HG02943 (cell line): ENCODE results near the gene SH2D3A.

Experiments
- ATAC-seq: cut with Tn5 transposase; IDR thresholded peaks from one replicate; pipeline ENCODE4 v1.9.1; 2021; ENCODE audit warnings: mild to moderate bottlenecking, low read depth, moderate library complexity; ENCODE audit not compliant: unreplicated experiment

The SH2D3A gene

DNA sequence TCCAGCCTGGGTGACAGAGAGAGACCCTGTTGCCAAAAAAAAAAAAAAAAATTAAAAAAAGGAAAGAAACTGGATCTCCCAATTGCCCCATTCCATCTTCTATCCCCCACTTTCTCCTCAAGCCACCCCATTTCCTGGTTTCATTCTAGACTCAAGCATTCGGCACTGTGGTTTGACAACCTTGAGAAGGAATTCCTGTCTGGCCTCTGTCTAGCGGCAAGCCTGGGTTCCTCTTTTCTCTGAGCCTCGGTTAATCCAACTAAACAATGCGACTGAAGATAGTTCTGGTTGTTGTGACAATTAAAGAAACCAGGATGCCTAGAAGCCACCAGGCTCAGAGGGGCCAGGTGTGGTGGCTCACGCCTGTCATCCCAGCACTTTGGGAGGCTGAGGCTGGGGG, 43.5 kb downstream of the SH2D3A start:
- ATAC-seq: no peak

GRCh38 chr19:6723108-6723618, 44.1 kb downstream of the SH2D3A start:
- ATAC-seq: no peak

DNA sequence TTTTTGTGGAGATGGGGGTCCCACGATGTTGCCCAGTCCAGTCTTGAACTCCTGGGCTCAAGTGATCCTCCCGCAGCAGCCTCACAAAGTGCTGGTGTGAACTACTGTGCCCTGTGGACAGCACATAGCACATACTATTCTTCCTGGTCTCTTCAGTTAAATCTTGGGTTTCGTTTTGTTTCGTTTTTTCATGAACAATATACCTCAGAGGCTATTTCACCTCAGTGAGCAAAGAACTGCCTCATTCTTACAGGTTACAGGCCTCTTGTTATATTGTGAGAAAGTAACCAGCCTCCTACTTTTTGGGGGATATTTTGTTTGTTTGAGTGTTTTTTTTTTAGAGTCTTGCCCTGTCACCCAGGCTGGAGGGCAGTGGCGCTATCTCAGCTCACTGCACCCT, 45.5 kb downstream of the SH2D3A start:
- no peak for ATAC-seq

DNA sequence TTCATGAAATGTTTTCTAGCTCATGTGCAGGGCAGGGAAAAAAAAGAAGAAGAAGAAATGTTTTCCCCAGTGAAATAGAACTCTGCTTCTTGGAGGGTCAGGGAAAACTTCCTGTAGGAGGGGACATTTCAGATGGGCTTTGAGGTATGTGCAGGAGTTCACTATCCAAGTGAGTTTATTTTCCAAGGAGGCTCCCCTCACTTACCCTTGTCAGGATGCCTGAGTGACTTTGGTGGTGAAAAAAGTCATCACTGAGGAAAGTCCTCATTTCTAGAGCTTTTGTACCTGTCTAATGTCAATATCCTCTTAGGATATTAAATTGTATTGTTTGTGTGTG, 46.1 kb downstream of the SH2D3A start:
- ATAC-seq: no peak

DNA sequence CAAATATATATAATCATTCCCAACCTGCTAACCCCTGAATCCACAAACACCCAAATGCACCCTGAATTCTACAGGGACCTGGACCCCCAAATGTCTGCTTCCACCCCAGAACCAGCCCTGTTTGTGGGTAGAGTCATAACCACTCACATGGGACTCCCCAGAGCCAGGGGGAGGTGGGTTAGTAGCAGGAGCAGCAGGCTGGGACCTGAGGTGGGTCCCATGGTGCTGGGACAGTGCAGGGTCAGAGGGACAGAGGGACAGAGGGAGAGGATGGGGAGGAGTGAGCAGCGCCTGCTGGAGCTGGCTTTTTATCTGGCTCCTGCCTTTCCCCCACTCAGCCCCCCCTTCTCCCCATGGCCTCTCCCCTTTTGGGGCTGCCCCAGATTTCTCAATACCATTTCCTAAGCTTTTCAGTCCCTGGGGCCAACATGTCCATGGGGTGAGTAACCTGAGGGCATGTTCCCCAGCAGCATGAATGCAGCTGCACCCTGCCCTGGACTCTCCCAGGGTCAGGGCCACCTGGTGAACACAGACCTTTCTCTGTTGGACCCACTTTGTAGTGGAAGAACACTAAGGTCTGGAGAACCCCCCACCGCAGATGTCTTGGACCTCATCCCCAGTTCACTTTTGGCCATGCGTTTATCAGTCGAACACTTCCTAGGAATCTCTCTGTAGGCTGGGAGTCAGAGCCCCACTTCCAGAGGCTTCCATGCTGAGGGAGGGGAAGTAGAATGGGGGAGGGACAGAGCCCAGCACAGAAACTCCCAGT, 46.7 kb downstream of the SH2D3A start, which contains the start of gene C3:
Gene C3, minus strand, starts transcription at position 282 of the 769 bp plus-strand sequence. Its CDS starts 61 bp downstream, at position 221.
- ATAC-seq: no peak

GRCh38 chr19:6719992-6720368, 47.3 kb downstream of the SH2D3A start:
- ATAC-seq: no peak

- no peak for ATAC-seq
These were observed 47.7 kb downstream of the SH2D3A start for GRCh38 chr19:6719540-6719861.

GRCh38 chr19:6718741-6719539, 48.3 kb downstream of the SH2D3A start:
- no peak for ATAC-seq

DNA sequence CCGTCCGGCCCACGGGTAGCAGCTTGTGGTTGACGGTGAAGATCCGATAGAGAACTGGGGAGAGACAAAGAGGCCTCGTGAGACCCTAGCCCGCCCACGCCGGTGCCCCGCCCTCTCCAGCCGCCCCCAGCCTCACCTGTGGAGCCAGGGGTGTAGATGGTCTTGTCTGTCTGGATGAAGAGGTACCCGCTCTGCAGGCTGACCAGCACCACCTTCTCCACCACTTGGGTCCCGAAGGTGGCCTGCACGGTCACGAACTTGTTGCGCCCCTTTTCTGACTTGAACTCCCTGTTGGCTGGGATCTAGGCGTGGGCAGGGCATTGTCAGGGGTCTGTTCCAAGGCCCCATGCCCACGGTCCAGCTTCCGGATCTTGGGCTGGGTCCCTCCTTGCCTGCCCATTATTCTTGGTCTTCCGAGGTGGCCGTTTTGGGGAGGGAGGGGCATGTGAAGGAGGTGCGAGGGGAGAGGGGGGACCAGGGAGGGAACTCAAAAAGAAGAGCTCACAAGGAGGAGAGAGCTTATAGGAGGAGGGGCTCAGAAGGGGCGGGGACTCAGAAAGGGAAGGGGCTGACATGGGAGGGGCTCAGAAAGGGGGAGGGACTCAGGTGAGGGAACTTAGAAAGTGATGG, 49.0 kb downstream of the SH2D3A start:
- ATAC-seq: no peak

GRCh38 chr19:6717441-6717971, 49.7 kb downstream of the SH2D3A start:
- ATAC-seq: no peak

DNA sequence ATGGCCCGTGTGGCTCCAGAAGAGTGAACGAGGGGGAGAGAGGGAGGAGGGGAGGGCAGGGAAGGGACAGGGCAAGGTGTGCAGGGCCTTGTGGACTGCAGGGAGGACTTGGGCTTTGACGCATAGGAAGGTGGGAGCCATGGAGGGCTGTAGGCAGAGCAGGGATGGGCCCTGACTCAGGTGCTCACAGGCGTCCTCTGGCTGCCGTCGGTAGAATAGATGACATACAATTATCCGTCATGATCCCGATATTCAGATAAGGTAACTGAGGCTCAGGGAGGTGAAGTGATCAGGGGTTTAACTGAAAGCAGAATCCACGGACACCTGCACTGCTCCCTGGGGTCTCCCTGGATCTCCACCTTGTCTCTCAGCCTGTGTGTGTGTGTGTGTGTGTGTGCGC, 50.2 kb downstream of the SH2D3A start:
- ATAC-seq: no peak

DNA sequence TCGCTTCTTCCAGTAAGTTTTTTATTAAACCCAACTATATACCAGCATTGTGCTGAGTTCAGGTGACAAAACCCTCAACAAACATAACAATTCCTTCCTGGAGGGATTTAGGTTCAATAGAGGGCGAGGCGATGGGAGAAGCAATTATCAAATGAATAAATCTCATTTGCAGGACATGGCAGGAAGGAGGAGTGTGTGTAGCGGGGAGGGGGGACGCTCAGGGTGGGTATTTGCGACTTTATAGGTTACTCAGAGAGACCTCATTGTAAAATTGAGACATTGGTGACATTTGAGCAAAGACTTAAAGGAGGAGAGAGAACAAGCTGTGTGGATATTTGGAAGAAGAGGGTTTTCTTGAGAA, 50.6 kb downstream of the SH2D3A start:
- ATAC-seq: no peak

DNA sequence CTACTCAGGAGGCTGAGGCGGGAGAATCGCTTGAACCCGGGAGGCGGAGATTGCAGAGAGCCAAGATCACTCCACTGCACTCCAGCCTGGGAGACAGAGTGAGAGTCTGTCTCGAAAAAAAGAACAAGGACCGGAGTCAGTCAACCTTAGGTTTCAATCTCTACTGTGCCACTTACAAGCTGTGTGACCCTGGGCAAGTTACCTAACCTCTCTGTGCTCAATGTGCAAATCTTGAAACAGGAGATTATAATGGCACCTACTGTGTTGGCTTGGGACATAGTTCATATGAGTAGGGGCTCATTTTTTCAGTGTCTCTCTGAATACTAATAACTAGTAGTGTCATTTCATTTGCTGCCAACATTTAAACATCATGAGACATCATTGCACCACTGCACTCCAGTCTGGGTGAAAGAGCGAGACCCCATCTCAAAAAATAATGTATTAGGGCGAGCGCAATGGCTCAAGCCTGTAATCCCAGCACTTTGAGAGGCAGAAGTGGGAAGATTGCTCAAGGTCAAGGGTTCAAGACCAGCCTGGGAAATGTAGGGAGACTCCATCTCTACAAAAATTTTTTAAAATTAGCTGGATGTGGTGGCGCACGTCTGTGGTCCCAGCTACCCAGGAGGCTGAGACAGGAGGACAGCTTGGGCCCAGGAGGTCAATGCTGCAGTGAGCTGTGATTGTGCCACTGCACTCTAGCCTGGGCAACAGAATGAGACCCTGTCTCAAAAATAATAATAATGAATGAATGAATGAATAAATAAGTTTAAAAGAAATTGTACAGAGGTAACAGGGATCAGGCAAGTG, 52.3 kb downstream of the SH2D3A start:
- no peak for ATAC-seq

DNA sequence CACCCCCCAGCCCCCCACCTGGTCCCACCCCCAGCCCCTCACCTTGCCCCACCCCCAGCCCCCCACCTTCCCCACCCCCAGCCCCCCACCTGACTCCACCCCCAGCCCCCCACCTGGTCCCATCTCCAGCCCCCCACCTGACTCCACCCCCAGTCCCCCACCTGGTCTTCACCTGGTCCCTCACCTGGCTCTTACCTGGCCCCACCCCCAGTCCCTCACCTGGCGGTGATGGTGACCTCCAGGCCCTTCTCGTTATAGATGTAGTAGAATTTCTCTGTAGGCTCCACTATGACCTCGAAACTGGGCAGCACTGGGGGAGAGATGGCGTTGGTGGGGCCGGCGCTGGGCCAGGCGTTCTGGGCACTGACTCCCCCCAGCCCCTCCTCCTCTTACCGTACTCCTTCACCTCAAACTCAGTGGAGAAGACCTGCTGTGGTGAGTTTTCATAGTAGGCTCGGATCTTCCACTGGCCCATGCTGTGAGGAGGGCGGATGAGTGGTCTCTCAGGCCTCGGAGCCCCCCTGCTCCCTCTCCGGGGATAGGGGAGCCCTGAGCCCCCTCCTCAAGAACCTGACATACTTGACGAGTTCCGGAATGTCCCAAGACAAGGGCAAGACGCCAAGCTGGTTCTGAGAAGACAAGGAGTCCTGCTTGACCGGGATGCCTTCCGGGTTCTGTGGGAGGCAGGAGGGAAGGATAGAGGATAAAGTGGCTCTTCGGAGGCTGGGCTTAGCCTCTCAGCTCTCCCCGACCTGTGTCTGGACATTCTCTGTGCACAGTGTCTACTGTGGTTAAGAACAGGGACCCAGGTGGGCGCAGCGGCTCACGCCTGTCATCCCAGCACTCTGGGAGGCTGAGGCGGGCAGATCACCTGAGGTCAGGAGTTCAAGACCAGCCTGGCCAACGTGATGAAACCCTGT, 53.2 kb downstream of the SH2D3A start:
- no peak for ATAC-seq

DNA sequence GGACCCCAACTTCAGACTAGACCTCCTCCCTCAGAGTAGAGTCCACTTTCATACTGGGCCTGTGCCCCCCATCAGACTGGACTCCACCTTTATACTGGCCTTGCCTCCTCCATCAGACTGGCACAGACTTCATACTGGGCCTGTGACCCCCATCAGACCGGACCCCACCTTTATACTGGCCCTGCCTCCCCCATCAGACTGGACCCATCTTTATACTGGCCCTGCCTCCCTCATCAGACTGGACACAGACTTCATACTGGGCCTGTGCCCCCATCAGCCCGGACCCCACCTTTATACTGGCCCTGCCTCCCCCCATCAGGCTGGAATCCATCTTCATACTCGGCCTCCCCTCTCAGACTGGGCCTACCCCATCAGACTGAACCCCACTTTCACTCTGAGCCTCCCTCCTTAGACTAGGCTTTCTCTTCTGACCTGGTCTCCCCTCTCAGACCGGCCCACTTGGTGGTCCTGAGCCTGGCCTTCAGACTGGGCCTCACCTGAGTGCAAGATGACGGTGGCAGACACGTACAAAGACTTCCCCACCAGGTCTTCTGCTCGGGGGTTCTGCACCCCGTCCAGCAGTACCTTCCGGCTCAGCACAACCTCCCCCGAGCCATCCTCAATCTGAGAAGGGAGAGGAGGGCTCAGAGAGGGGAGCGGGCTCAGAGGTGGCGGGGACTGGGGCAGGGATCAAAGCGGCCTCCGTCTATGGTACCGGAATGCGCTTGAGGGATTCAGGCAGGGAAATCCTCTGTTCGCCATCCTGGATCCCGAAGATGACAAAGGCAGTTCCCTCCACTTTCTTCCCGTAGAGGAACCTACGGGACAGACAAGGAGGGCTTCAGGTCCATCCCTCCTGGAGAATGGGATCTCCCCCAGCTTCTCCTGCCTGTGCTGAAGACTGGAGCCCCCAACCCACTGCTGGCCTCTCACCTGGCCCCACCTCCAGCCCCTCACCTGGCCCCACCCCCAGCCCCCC, 54.3 kb downstream of the SH2D3A start:
- no peak for ATAC-seq

GRCh38 chr19:6712231-6712630, 55.0 kb downstream of the SH2D3A start:
- no peak for ATAC-seq

DNA sequence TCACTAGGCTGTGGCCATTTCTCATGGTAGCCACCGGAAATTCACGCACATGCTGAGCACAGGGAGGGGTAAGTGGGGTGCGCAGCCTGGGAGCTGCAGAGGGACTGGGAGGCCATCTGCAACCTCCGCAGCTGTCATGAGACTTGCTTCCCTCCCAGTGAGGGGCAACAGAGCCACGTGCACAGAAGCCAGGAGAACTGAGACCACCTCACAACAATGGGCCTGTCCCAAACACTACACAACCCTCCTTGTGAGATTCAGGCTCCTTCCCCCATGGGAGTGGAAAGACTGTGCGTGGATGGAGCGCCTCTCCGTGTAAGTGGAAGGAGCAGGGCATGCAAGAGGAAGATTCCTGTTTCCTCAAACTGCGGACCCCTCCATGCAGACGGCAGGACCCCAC, 55.6 kb downstream of the SH2D3A start:
- no peak for ATAC-seq

DNA sequence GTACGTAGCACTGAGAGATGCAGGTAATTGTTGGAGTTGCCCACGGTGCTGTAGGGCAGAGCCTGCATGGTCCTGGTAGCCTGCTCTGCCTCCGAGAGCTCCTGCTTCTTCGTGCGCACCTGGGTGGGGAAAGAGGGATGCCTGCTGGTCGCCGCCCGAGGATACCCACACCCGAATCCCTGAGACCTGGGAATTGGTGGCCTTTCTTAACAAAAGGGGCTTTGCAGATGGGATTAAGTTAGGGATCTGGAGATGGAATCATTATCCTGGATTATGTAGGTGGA, 56.2 kb downstream of the SH2D3A start:
- ATAC-seq: no peak
